ENCODE data around the gene TNC. TPM values are rescaled to one million over a fixed set of nuclear protein-coding genes. Genes with fewer than 3 reads are reported as not detected.

Gene TNC
- polyA plus RNA-seq, 1 of the 3 experiments (the other 2 are of a cell fraction) = 805 TPM

- POLR2A ChIA-PET = no interaction called here
- Histone ChIP-seq H3K9me2 (no peaks in the 10 kb centered on the region), H3K79me2 (ENCODE audit: insufficient read depth) (no peaks in the 10 kb centered on the region)
Observed at GRCh38 chr9:114991861-114992260, 126.1 kb downstream of the TNC start.

GRCh38 chr9:114990901-114991300 is 127.1 kb downstream of the TNC start:
- no peak for DNase-seq
- Histone ChIP-seq H4K20me1 (ENCODE audit: insufficient read depth) (no peaks in the 10 kb centered on the region), H3K4me2 (no peak overlapping the region), H3K4me1 (ENCODE audit: control insufficient read depth in 1 of 2, insufficient read depth in 2 of 2, low read depth in 1 of 2, low read length in 1 of 2) (peaks cover 0 to 7% of the 10 kb centered on the region in 2 experiments; a peak in 2 of 4 replicates), H3K4me3 (ENCODE audit: low read depth in 2 of 2, low read length in 1 of 2) (no peak overlapping the region), H3K27me3 (ENCODE audit: insufficient read depth) (peaks cover 25% of the 10 kb centered on the region; the same call in 1 of the 2 replicates), H2AFZ (ENCODE audit: low read depth) (no peak overlapping the region), H3K36me3 (replicated peaks in 1 of 2; ENCODE audit: control insufficient read depth in 1 of 2, insufficient read depth in 2 of 2, low read length in 1 of 2) (no peaks in the 10 kb centered on the region), H3K9ac (no peak overlapping the region), H3K79me2 (ENCODE audit: insufficient read depth) (no peaks in the 10 kb centered on the region), H3K27ac (ENCODE audit: low read depth in 2 of 2, low read length in 1 of 2) (no peak overlapping the region), H3F3A (replicated peaks; ENCODE audit: insufficient read depth) (no peaks in the 10 kb centered on the region), H3K9me2 (no peaks in the 10 kb centered on the region), H3K9me3 (no peaks in the 10 kb centered on the region)
- POLR2A ChIA-PET = no interaction called here
- CTCF ChIA-PET = no interaction called here
- 46% methylated on average over 6 of the region's 6 CpGs for WGBS (ENCODE audit: low lambda C conversion rate)
- TF ChIP-seq YY1 (IDR thresholded peaks at IDR 0.05; ENCODE audit: low read depth) = no peak
- TF ChIP-seq FOSL2 (IDR thresholded peaks at IDR 0.05; ENCODE audit: borderline replicate concordance, low read depth) = no peak
- TF ChIP-seq PBX3 (IDR thresholded peaks at IDR 0.05) = no peak
- TF ChIP-seq RAD21 (IDR thresholded peaks at IDR 0.05; ENCODE audit: low read length) = no peak
- TF ChIP-seq TAF1 (IDR thresholded peaks at IDR 0.05; ENCODE audit: borderline replicate concordance, low read depth, low read length) = no peak
- TF ChIP-seq SMC3 (IDR thresholded peaks at IDR 0.05; ENCODE audit: low read depth, low read length) = no peak
- TF ChIP-seq EZH2phosphoT487 (IDR thresholded peaks at IDR 0.05; ENCODE audit: borderline replicate concordance, low read depth) = no peak
- no peak for TF ChIP-seq JUND (IDR thresholded peaks at IDR 0.05)
- TF ChIP-seq FOXJ3 (CRISPR knock-in tag; IDR thresholded peaks at IDR 0.05) = no peak
- TF ChIP-seq EP300 (IDR thresholded peaks at IDR 0.05; ENCODE audit: borderline replicate concordance in 1 of 2, low read depth in 1 of 2, low read length in 1 of 2) = no peak
- TF ChIP-seq SIN3A (IDR thresholded peaks at IDR 0.05; ENCODE audit: borderline replicate concordance, low read depth, low read length) = no peak
- TF ChIP-seq REST (IDR thresholded peaks at IDR 0.05; ENCODE audit: low read depth, low read length) = no peak
- no peak for TF ChIP-seq FOXM1 (IDR thresholded peaks at IDR 0.05; ENCODE audit: low read depth)
- TF ChIP-seq GATA2 (CRISPR knock-in tag; IDR thresholded peaks at IDR 0.05) = no peak
- TF ChIP-seq USF1 (IDR thresholded peaks at IDR 0.05; ENCODE audit: borderline replicate concordance, low read depth) = no peak
- TF ChIP-seq CHD2 (IDR thresholded peaks at IDR 0.05; ENCODE audit: low read length, partially characterized antibody) = no peak

More at GRCh38 chr9:114991861-114992260, 126.1 kb downstream of the TNC start:
- no peak overlapping the region for H2AFZ ChIP-seq (ENCODE audit: low read depth)
- TF ChIP-seq TEAD4 (IDR thresholded peaks at IDR 0.05; ENCODE audit: borderline replicate concordance, insufficient read depth) = no peak
- no peak for TF ChIP-seq MXI1 (IDR thresholded peaks at IDR 0.05; ENCODE audit: low read depth, low read length)
- no peak for TF ChIP-seq CTCF (IDR thresholded peaks at IDR 0.05)
- TF ChIP-seq SMC3 (IDR thresholded peaks at IDR 0.05; ENCODE audit: low read depth, low read length) = no peak
- TF ChIP-seq YY1 (IDR thresholded peaks at IDR 0.05; ENCODE audit: low read depth) = no peak
- H4K20me1 ChIP-seq (ENCODE audit: insufficient read depth) = no peaks in the 10 kb centered on the region
- H3K9me3 ChIP-seq = no peaks in the 10 kb centered on the region
- WGBS (ENCODE audit: low lambda C conversion rate) = 60% methylated on average over 7 of the region's 7 CpGs
- H3K4me2 ChIP-seq = no peak overlapping the region
- H3K4me3 ChIP-seq (ENCODE audit: low read depth in 2 of 2, low read length in 1 of 2) = no peak overlapping the region
- no peak overlapping the region for H3K27ac ChIP-seq (ENCODE audit: low read depth in 2 of 2, low read length in 1 of 2)
- DNase-seq = no peak
- peaks cover 0 to 7% of the 10 kb centered on the region in 2 experiments; a peak in 2 of 4 replicates for H3K4me1 ChIP-seq (ENCODE audit: control insufficient read depth in 1 of 2, insufficient read depth in 2 of 2, low read depth in 1 of 2, low read length in 1 of 2)
- H3K36me3 ChIP-seq (replicated peaks in 1 of 2; ENCODE audit: control insufficient read depth in 1 of 2, insufficient read depth in 2 of 2, low read length in 1 of 2) = no peaks in the 10 kb centered on the region
- H3F3A ChIP-seq (replicated peaks; ENCODE audit: insufficient read depth) = no peaks in the 10 kb centered on the region
- CTCF ChIA-PET = interaction anchor here (0.8 to 1.3 kb wide), 3 partner anchors 10 to 586 kb away, joined by 3 to 4 read pairs (median 3); no protein-coding TSS in a partner anchor
- H3K9ac ChIP-seq = no peak overlapping the region
- H3K27me3 ChIP-seq (ENCODE audit: insufficient read depth) = peaks cover 24% of the 10 kb centered on the region; the same call in 1 of the 2 replicates

All from SK-N-SH (cell line).